NB4 (cell line): ENCODE measurements around the gene DNM1L.

Source experiments
- MYC ChIP-seq: IDR thresholded peaks from 2 replicates; pipeline ENCODE4 v1.6.1; 2011; ENCODE audit warnings: low read depth, low read length
- POLR2A ChIP-seq: IDR thresholded peaks from 2 replicates; pipeline ENCODE4 v1.6.1; 2011; ENCODE audit warnings: mild to moderate bottlenecking; ENCODE audit not compliant: insufficient read length; ENCODE audit errors: extremely low read depth
- TF ChIP-seq, protein P1 (sequence below): IDR thresholded peaks from one replicate; pipeline ENCODE4 v1.5.1; 2012; ENCODE audit warnings: low read depth, low read length
- TF ChIP-seq, protein P2 (sequence below): IDR thresholded peaks from 2 replicates; pipeline ENCODE4 v1.6.1; 2011; ENCODE audit warnings: low read depth, low read length

DNA sequence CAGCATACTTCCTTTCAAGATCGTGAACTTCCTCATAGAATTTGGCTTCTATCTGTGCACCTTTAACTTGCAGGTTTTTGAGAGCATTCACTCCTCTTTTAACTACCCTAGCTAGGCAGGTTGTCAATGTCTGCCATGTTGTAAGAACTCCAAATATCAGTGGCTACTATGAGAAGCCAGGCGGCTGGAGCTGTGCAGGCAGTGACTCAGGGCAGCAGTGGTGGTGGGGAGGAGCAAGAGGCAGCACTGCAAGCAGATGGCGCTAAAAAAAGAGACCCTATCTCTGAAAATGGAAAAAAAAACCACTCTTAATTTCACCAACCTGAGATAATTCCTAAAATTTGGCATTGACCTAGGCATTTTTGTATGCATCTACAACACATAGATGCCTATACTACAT, 48.1 kb downstream of the DNM1L start:
- TF ChIP-seq POLR2A: no peak
- TF ChIP-seq, protein P1, sequence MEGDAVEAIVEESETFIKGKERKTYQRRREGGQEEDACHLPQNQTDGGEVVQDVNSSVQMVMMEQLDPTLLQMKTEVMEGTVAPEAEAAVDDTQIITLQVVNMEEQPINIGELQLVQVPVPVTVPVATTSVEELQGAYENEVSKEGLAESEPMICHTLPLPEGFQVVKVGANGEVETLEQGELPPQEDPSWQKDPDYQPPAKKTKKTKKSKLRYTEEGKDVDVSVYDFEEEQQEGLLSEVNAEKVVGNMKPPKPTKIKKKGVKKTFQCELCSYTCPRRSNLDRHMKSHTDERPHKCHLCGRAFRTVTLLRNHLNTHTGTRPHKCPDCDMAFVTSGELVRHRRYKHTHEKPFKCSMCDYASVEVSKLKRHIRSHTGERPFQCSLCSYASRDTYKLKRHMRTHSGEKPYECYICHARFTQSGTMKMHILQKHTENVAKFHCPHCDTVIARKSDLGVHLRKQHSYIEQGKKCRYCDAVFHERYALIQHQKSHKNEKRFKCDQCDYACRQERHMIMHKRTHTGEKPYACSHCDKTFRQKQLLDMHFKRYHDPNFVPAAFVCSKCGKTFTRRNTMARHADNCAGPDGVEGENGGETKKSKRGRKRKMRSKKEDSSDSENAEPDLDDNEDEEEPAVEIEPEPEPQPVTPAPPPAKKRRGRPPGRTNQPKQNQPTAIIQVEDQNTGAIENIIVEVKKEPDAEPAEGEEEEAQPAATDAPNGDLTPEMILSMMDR: no peak
- TF ChIP-seq, protein P2, sequence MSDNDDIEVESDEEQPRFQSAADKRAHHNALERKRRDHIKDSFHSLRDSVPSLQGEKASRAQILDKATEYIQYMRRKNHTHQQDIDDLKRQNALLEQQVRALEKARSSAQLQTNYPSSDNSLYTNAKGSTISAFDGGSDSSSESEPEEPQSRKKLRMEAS: no peak
- no peak for TF ChIP-seq MYC
